PC-3 (cell line): ENCODE results near the gene MAP1B.

ENCODE experiments used
- CTCF ChIP-seq: fragments of 300-600 bp; sonication (generic); conservative IDR thresholded peaks from 2 replicates; pipeline ENCODE4 v1.5.1; 2017; ENCODE audit warnings: antibody characterized with exemption, low read depth, mild to moderate bottlenecking, low read length
- EZH2 ChIP-seq: fragments of 300-600 bp; sonication (generic); IDR thresholded peaks from one replicate; pipeline ENCODE4 v1.6.1; 2017; ENCODE audit warnings: antibody characterized with exemption, mild to moderate bottlenecking, low read length; ENCODE audit not compliant: unreplicated experiment

DNA sequence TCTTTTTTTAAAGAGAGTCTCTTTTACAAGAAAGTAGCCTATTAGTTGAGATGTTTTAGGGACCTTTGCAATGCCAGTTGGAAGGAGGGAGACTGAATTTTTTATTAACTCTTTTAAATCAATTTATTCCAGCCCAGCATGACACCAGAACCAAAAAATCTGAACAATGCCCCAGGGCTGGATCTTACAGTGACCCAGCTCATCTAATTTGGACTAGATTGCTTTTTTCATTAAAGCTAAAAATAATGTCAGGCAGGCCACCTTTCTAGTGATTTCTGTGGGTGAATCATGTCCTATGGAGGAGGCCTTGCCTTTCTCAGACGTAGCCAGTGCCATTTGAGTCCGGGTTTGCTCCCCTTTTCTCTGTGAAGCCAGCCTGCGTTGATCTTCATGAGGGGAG is 38.8 kb downstream of the MAP1B start:
- no peak for TF ChIP-seq CTCF
- TF ChIP-seq EZH2 = no peak
